HG03469 (cell line): Measurements from ENCODE around the gene CHST6.
"Not testable (repeated sequence)": the region's sequence is repeated elsewhere in the genome, so short reads cannot be mapped to it uniquely, and the experiment has no call there.

Experiments used
- ATAC-seq: cut with Tn5 transposase; IDR thresholded peaks from one replicate; pipeline ENCODE4 v1.9.1; 2021; ENCODE audit warnings: mild to moderate bottlenecking, moderate library complexity, moderate number of reproducible peaks; ENCODE audit not compliant: unreplicated experiment

CHST6 gene

GRCh38 chr16:75495076-75495674 is at the start of gene CHST6:
TSS of gene CHST6 (minus strand) at chr16:75495441. CDS start at chr16:75479828, 15,613 bp downstream.
- ATAC-seq: peak; percentile 57

DNA sequence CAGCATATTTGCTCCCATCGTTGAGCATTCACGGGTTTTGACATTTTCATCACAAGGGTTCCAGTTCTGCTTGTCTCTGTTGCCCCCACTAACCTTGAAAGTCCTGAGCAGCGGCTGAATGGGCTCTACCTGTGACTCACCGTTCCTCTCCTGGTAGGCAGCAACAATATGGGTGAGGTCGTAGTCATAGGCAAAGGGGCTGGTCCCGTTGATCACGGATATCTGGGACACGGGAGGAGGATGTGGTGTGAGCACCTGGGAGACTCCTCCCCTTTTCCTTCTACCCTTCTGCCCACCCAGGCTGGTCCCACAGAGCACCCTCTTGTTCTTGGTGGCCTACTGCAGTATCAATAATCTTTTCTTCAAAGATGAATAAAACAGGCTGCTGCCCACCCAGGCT is 47.2 kb upstream of the CHST6 start:
- not testable (repeated sequence) for ATAC-seq

- ATAC-seq: no peak
These were observed 46.0 kb upstream of the CHST6 start for GRCh38 chr16:75541236-75541635.

DNA sequence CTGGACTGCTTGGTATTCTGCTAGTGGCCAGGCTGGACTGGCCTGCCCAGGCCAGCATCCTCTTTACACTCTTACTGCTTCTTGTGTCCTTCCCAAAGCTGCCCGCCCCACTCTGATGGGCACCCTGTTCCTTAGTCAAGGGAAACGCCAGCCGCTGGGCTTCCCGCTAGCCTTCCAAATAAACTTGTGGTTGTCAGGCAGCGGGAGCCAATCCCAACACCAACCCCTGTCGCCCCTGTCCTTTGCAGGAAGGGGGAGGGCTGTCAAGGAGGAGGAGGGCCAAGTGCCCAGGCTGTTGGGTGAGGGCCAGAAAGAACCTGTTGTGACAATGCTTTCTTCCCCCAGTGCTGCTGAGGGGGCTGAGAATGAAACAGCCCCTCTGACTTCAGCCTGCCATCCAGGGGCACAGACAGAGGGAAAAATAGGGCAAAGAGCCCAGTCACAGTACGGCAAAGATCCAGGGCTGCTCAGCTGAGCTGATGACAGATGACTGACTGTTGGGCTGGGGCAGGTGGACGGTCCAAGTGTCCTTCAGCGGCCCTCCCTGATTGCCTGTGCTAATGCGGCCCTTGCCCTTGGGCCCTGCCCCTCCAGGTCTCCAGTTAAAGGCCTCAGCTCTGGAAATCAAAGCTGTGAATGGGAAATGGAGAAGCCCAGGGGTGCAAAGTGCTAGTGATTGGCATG is 43.8 kb upstream of the CHST6 start:
- ATAC-seq: not testable (repeated sequence)

DNA sequence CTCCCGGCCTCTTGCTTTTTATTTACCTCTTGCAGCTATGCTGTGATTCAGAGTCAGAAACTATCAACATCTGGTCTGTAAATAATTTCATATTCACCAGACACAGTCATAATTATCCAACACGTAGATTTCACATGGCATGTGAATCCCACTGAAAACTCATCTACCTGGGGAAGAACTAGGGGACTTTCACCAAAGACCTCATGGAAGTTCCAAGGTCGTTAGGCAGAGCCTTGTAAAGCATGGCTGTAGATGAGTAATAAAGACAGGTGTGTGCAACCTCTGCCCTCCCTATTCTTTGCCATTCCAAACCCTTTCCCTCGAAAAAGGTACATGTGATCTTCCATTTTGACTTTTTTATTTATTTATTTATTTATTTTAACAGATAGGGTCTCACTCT is 42.5 kb upstream of the CHST6 start:
- ATAC-seq: no peak

DNA sequence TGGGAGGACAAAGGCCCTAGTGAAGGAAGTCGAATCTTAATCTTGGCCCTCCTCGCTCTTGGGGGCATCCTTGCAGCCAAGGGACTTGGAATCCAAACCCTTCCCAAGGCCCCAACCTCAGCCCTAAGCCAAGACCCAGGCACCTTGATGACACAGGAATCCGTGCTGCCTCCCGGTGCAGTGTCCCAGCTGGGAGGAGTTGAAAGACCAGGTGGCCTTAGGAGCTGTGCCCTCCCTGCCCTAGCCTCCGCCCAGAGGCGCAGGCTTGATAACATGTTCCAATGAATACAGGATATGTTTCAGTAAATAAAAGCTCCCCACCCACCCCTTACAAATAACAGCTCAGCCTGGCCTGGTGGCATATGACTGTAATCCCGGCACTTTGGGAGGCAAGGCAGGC is 40.7 kb upstream of the CHST6 start, which contains the start of gene CHST5:
Gene CHST5 (minus strand): TSS at position 208 of the 400 bp plus-strand sequence. CDS start 5,724 bp downstream, outside the sequence.
- no peak for ATAC-seq

GRCh38 chr16:75535211-75535843 is 40.1 kb upstream of the CHST6 start:
- no peak for ATAC-seq

GRCh38 chr16:75534560-75535205 is 39.4 kb upstream of the CHST6 start:
- ATAC-seq: no peak

DNA sequence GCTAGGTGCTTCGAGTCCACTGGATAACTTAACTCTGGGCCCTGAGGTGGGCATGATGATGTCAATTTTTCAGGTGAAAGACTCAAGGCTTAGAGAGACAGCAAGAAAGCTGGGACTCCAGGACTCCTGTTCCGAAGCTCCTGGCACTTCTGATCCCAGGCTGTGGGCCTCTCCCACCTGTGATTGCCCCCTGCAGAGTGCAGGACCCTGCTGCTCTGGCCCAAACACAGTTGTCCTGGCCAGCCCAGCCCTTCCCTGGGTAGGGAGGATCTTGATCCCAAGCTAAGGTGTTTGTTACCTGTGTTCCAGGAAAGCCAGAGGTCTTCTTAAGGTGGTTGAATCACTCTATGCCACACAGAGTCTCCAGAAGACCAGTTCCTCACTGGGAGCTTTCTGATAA is 37.5 kb upstream of the CHST6 start:
- ATAC-seq: no peak

DNA sequence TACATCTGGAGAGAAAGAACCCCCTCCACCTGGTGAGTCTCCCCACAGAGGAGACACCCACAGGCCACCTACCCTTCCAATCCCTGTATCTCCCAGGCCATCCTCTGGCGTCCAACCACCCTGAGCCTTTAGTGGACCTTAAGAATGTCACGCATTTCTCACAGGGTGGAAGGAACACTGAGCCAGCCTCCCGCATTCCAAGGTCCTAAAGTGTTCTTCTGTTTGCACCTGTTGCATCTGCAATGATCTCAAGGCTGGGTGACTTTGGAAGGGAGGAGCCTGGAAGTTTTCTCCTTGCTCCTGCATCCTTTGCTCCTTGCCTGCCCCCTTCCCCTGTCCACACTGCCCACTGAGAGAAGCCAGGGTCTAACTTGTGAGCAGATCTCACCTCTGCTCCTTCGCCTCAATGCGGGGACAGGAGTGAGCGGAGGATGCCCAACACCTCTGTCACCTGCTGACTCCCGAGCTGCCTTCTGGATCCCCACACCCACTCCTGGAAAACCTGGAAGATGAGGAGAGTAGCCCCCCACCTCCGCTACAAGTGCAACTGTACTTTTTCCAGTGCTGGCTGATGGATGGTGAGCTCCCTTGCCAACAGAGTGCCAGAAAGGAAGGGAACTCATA is 37.0 kb upstream of the CHST6 start:
- no peak for ATAC-seq

GRCh38 chr16:75529959-75530358 is 34.7 kb upstream of the CHST6 start:
- ATAC-seq: no peak

DNA sequence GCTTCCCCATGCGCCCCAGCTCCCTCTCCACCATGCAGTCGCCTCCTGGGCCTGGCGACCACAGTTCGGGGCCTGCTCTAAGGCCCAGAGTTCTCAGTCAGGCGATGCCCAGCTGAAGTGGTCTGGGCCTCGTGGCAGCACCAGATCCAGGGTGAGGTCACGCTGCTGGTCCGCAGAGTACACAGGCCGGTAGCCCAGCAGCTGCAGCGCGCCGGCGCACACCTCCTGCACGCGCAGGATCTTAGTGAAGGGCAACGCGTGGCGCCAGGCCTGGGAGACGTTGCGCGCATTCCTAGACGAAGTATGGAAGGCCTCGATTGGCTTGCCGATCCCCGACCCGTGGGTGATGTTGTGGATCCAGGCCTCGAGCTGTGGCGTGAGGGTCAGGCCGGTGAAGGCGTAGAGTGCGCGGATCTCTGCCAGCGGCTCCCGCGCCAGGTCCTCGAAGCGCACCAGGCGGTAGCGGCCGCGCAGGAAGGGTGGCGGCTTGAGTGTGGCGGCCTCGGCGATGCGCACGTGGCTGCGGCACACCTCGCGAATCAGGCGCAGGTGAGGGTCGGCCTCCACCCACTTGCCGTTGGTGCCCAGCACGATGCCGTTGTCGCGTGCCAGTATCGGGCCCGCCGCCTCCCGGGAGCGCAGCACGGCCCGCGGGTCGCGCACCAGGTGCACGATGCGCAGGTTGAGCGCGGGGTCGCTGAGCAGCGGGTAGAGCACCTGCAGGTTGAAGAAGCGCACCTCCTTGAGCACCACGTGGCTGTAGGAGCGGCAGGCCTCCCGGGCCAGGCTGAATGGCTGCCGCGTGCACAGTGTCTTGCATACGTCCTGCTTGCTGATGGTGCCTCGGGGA is 34.0 kb upstream of the CHST6 start:
- no peak for ATAC-seq

GRCh38 chr16:75527825-75528299 is 32.6 kb upstream of the CHST6 start:
- no peak for ATAC-seq

DNA sequence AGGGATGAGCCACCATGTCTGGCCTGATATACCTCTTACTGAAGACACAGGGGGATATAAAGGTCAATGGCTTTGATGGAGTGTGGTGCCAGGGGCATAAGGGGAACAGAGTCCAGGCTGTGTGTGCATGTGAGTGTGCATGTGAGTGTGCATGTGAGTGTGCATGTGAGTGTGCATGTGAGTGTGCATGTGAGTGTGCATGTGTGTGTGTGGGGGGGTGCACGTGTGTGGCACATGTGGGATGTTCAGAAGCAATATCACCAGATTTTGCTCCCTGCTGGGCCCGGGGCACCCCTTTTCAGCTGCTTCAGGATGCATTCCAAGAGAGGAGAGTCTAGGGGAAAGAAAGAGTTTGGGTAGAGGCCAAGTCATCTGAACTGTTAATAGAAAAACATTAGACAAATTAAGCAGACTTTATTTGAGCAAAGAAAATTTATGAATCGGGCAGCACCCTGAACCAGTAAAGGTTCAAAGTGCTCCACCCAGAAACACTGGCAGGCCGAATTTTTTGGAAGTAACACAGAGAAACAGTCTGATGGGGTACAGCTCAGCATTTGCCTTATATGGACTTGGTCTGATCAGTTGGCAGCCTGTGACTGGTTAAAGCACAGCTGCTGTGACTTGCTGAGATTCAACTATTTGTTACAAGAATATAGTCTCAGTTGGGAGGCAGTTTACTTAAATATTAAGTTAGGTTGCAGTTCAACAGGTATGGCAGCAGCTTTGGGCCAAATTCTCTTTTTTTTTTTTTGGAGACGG is 31.0 kb upstream of the CHST6 start:
- no peak for ATAC-seq

- ATAC-seq: no peak
These were observed 23.9 kb upstream of the CHST6 start for GRCh38 chr16:75519175-75519574.

- peak; percentile 1 for ATAC-seq
These were observed 21.1 kb upstream of the CHST6 start for GRCh38 chr16:75516189-75516966.

DNA sequence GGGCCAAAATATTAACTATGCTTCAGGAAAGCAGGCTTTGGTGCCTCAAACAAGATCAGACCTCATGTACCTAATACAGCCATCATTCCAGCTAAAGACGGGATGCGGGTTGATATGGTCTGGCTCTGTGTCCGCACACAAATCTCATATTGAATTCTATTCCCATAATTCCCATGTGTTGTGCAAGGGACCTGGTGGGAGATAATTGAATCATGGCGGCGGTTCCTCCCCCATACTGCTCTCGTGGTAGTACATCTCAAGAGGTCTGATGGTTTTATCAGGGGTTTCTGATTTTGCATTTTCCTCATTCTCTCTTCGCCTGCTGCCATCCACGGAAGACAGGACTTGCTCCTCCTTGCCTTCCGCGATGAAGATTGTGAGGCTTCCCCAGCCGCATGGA is 19.1 kb upstream of the CHST6 start:
- no peak for ATAC-seq

DNA sequence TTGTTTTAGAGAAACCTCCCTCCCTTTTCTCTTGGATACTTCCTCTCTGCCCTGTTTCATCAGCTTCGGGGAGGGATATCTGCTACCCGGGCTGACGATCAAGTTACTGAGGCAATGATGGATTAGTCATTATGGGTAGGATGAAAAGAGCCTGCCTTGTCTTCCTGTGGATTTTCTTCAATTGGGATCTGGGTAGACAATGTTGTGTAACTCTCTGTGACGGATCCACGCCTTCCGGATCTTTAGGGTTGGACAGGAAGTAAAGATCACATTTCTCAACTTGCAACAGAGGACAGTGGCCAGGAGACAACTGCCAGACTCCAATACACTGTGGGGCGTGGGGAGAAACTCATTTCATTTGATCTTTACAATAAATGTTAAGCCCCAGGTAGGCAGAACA is 11.3 kb upstream of the CHST6 start:
- ATAC-seq: no peak

GRCh38 chr16:75506107-75506506 is 10.9 kb upstream of the CHST6 start:
- ATAC-seq: no peak
